Renal cortex interstitium (tissue), 11 donors: ENCODE results near the gene RFPL4A. TPM values are rescaled to one million over a fixed set of nuclear protein-coding genes. Genes with fewer than 3 reads are reported as not detected.
A peak's percentile ranks its signal among the peaks of the same experiment; 100 is the strongest.

Experiments used
- DNase-seq, 11 donors: peaks; one replicate each; pipeline ENCODE4 v3.0.0-alpha.2; 2013; ENCODE audit warnings: low read depth in 9 of 11, low spot score in 4 of 11; ENCODE audit errors: extremely low read depth in 1 of 11
- polyA plus RNA-seq, 3 donors: library from polyadenylated mRNA; unstranded; fragments of 120-200 nt; gene quantifications; one replicate each; pipeline ENCODE4 v1.2.1, GENCODE V29; 2013; ENCODE audit not compliant: insufficient read length in 3 of 3

The RFPL4A gene
- polyA plus RNA-seq, 3 donors = 0.20 TPM; not detected in 2

DNA sequence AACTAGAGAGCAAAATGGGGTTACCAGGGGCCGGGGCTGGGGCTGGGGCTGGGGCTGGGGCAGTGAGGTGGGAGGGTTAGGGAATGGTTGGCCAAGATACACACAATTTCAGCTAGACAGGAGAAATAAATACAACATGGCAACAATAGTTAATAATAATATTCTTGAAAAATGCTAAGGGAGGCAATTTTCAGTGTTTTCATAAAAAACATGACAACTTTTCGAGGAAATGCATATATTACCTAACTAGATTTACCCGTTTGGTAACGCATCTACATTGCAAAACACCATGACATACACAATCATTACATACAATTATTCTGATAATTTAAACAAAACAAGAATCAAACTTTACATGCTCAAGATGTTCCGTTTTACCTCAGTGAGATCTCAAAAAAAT is 22.2 kb downstream of the RFPL4A start:
- no peak for DNase-seq

DNA sequence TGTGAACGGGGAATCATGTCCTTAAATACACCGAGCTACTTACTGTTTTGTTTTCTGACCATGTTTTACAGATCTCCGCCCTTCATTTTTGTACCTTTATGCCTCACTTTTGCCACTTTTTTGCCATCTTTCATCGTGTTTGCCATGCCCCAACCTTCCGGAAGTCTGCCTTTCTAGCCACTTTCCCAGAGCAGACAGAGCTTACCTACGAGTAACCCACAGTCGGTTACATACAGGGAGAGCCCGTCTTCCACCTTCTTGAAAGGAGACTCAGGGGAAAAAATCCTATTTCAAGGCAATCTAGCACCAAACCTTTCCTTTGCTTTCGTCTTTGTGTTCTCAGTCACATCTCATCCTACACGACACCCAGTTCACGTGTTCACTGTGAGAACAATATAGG is 36.1 kb downstream of the RFPL4A start:
- no peak for DNase-seq

- no peak for DNase-seq
These were observed 42.5 kb downstream of the RFPL4A start for GRCh38 chr19:55801416-55801815.

- no peak for DNase-seq
These were observed 43.4 kb downstream of the RFPL4A start for GRCh38 chr19:55802281-55802680.

GRCh38 chr19:55809381-55810058 is 50.6 kb downstream of the RFPL4A start:
- DNase-seq = peak in 8 of 11 donors; percentile 5 to 41 (median 19)

- no peak for DNase-seq
These were observed 52.4 kb downstream of the RFPL4A start for GRCh38 chr19:55811340-55811739.

DNA sequence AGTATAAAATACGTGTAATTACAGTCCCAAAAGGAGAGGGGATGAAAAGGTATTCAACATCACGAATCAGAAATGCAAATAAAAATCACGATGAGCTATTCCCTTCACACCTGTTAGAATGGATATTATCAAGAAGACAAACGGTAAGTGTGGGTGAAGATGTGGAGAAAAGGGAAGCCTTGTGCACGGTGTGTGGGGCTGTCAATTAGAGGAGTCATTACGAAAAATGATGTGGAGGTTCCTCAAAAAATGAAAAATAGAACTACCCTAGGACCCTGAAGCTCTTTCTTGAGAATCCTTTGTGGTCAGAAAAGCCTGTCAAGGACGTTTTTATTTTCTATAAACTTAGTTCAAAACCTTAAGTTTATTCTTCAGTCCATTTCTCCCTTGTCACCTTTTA is 53.6 kb downstream of the RFPL4A start:
- DNase-seq = no peak

Other genes starting within 250 kb of the RFPL4A start
- 1 to 10 TPM in 2 of 3 donors, under 1 TPM in 1; 0.97 to 1.8 (median 1.4) TPM for gene SBK2, start 222.0 kb upstream of the RFPL4A start, polyA plus RNA-seq
- gene SBK3, start 213.6 kb upstream of the RFPL4A start, polyA plus RNA-seq = under 1 TPM; 0.12 to 0.28 (median 0.22) TPM
- 10 to 100 TPM; 13.8 to 21.2 (median 19.5) TPM for gene ZNF579, start 178.2 kb upstream of the RFPL4A start, polyA plus RNA-seq
- 10 to 100 TPM; 20.1 to 24.5 (median 23.9) TPM for gene FIZ1, start 159.6 kb upstream of the RFPL4A start, polyA plus RNA-seq
- gene ZNF524, start 158.8 kb upstream of the RFPL4A start, polyA plus RNA-seq = 10 to 100 TPM in 2 of 3 donors, 1 to 10 TPM in 1; 6.5 to 11.1 (median 11.0) TPM
- 10 to 100 TPM in 2 of 3 donors, 1 to 10 TPM in 1; 5.9 to 11.8 (median 11.1) TPM for gene ZNF865, start 153.4 kb upstream of the RFPL4A start, polyA plus RNA-seq
- gene ZNF784, start 134.5 kb upstream of the RFPL4A start, polyA plus RNA-seq = 10 to 100 TPM in 2 of 3 donors, 1 to 10 TPM in 1; 8.7 to 13.6 (median 12.7) TPM
- 10 to 100 TPM; 35.1 to 61.9 (median 53.0) TPM for gene ZNF580, start 118.1 kb upstream of the RFPL4A start, polyA plus RNA-seq
- gene ZNF581, start 115.4 kb upstream of the RFPL4A start, polyA plus RNA-seq = 10 to 100 TPM; 22.5 to 30.9 (median 30.2) TPM
- 10 to 100 TPM; 17.5 to 27.4 (median 25.3) TPM for gene CCDC106, start 110.9 kb upstream of the RFPL4A start, polyA plus RNA-seq
- gene U2AF2, start 104.1 kb upstream of the RFPL4A start, polyA plus RNA-seq = 100 to 1,000 TPM; 160 to 218 (median 199) TPM
- gene EPN1, start 83.9 kb upstream of the RFPL4A start, polyA plus RNA-seq = 100 to 1,000 TPM in 2 of 3 donors, 10 to 100 TPM in 1; 80.2 to 152 (median 135) TPM
- gene NLRP9, start 20.7 kb upstream of the RFPL4A start, polyA plus RNA-seq = not detected
- gene RFPL4AL1, start 10.0 kb downstream of the RFPL4A start, polyA plus RNA-seq = under 1 TPM in 1 of 3 donors, not detected in 2; 0.22 TPM
- gene NLRP11, start 72.9 kb downstream of the RFPL4A start, polyA plus RNA-seq = under 1 TPM; 0.14 to 0.20 (median 0.17) TPM
- not detected for gene NLRP4, start 77.4 kb downstream of the RFPL4A start, polyA plus RNA-seq
- not detected for gene NLRP13, start 173.2 kb downstream of the RFPL4A start, polyA plus RNA-seq
- not detected for gene NLRP8, start 188.7 kb downstream of the RFPL4A start, polyA plus RNA-seq
- not detected for gene NLRP5, start 227.7 kb downstream of the RFPL4A start, polyA plus RNA-seq